HG03175 (cell line): ENCODE results near the gene GSTT2.
"Not testable (repeated sequence)": the region's sequence is repeated elsewhere in the genome, so short reads cannot be mapped to it uniquely, and the experiment has no call there.

Experiments
- ATAC-seq: cut with Tn5 transposase; IDR thresholded peaks from one replicate; pipeline ENCODE4 v1.9.1; 2021; ENCODE audit warnings: mild to moderate bottlenecking, moderate library complexity; ENCODE audit not compliant: unreplicated experiment

GSTT2 gene

GRCh38 chr22:23979557-23980240, at the start of gene GSTT2:
TSS of gene GSTT2 (plus strand) at chr22:23980134.
- ATAC-seq: not testable (repeated sequence)

- ATAC-seq: no peak
These were observed 41.5 kb upstream of the GSTT2 start for GRCh38 chr22:23938328-23939016.

GRCh38 chr22:23939017-23939357, 40.9 kb upstream of the GSTT2 start:
- ATAC-seq: no peak

- ATAC-seq: not testable (repeated sequence)
These were observed 39.8 kb upstream of the GSTT2 start for GRCh38 chr22:23940166-23940565.

- not testable (repeated sequence) for ATAC-seq
These were observed 32.5 kb upstream of the GSTT2 start for GRCh38 chr22:23947391-23947790.

GRCh38 chr22:23949764-23950163, 30.2 kb upstream of the GSTT2 start:
- not testable (repeated sequence) for ATAC-seq

GRCh38 chr22:23951383-23951782, 28.6 kb upstream of the GSTT2 start:
- not testable (repeated sequence) for ATAC-seq

GRCh38 chr22:23952794-23953405, 27.0 kb upstream of the GSTT2 start:
- not testable (repeated sequence) for ATAC-seq

- not testable (repeated sequence) for ATAC-seq
These were observed 26.4 kb upstream of the GSTT2 start for GRCh38 chr22:23953485-23953884.

- not testable (repeated sequence) for ATAC-seq
These were observed 25.5 kb upstream of the GSTT2 start for GRCh38 chr22:23954193-23954990.

GRCh38 chr22:23954991-23955305, 25.0 kb upstream of the GSTT2 start:
- not testable (repeated sequence) for ATAC-seq

- not testable (repeated sequence) for ATAC-seq
These were observed 24.0 kb upstream of the GSTT2 start for GRCh38 chr22:23955886-23956285.

GRCh38 chr22:23956301-23956900, 23.5 kb upstream of the GSTT2 start:
- ATAC-seq: not testable (repeated sequence)

- ATAC-seq: not testable (repeated sequence)
These were observed 18.7 kb upstream of the GSTT2 start, which contains the start of gene GSTT2B for GRCh38 chr22:23961084-23961771. TSS of gene GSTT2B (minus strand) at chr22:23961195. CDS start at chr22:23961131, 64 bp downstream.

- ATAC-seq: not testable (repeated sequence)
These were observed 13.8 kb upstream of the GSTT2 start for GRCh38 chr22:23966094-23966493.

- ATAC-seq: peak; percentile 92
These were observed 13.4 kb upstream of the GSTT2 start, which contains the start of gene DDTL for GRCh38 chr22:23966568-23966967. TSS of gene DDTL (plus strand) at chr22:23966888. CDS start at chr22:23966915, 27 bp downstream.

GRCh38 chr22:23969071-23969470, 10.9 kb upstream of the GSTT2 start:
- ATAC-seq: no peak

- ATAC-seq: no peak
These were observed 9.7 kb upstream of the GSTT2 start for GRCh38 chr22:23970201-23970641.

- ATAC-seq: no peak
These were observed 9.0 kb upstream of the GSTT2 start for GRCh38 chr22:23970816-23971486.
